Neutrophil (primary cell): Measurements from ENCODE around the gene ATG7.
A peak's percentile ranks its signal among the peaks of the same experiment; 100 is the strongest.

Experiments used
- H3K27ac ChIP-seq: fragments of 200-600 bp; sonication (generic); 2 replicates; pipeline ENCODE4 v1.5.1; 2016; ENCODE audit warnings: mild to moderate bottlenecking, moderate library complexity
- H3K27me3 ChIP-seq: fragments of 200-600 bp; sonication (generic); 2 replicates; pipeline ENCODE4 v1.6.0; 2016; ENCODE audit warnings: mild to moderate bottlenecking
- H3K36me3 ChIP-seq: fragments of 200-600 bp; sonication (generic); 2 replicates; pipeline ENCODE4 v1.5.1; 2017
- H3K4me1 ChIP-seq, 2 experiments: fragments of 200-600 bp in 1 of 2; sonication (generic) in 1 of 2; 1 replicate in 1 of 2; 2 replicates in 1 of 2; pipeline versions ENCODE4 v1.5.1 to v1.6.1; 2013 to 2016; ENCODE audit warnings: low read depth in 1 of 2, low read length in 1 of 2, mild to moderate bottlenecking in 1 of 2, moderate library complexity in 1 of 2; ENCODE audit not compliant: control insufficient read depth in 1 of 2, insufficient read depth in 1 of 2
- H3K4me3 ChIP-seq, 2 experiments: fragments of 200-600 bp in 1 of 2; sonication (generic) in 1 of 2; 1 replicate in 1 of 2; 2 replicates in 1 of 2; pipeline ENCODE4 v1.5.1; 2013 to 2016; ENCODE audit warnings: low read depth in 1 of 2, low read length in 1 of 2, mild to moderate bottlenecking in 1 of 2, moderate library complexity in 1 of 2
- H3K9me3 ChIP-seq: fragments of 200-600 bp; sonication (generic); 2 replicates; pipeline ENCODE4 v1.5.1; 2016
- TF ChIP-seq, protein P1 (sequence below): fragments of 200-600 bp; sonication (generic); IDR thresholded peaks from 2 replicates; pipeline ENCODE4 v1.5.1; 2016; ENCODE audit warnings: antibody characterized with exemption

The ATG7 gene

DNA sequence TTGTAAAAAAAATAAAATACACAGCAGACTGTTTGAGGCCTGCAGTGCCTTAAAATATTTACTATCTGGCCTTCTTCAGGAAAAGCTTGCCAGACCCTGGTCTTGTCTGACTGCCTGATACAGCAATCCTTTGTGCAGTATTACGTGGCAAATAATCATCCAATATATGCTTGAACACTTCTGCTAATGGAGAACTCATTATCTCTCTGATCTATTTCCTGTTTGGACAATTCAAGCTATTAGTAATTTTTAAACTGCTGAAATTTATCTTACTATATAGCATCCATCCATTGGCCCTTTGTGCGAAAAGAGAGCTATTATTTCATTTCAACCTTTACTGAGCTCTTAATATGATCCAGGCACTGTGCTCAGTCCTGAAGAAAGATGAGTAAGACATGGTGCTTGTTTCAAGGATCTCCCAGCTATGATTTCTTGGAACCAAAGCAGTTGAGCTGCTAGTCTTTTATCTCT is 15.9 kb downstream of the ATG7 start:
- TF ChIP-seq, protein P1, sequence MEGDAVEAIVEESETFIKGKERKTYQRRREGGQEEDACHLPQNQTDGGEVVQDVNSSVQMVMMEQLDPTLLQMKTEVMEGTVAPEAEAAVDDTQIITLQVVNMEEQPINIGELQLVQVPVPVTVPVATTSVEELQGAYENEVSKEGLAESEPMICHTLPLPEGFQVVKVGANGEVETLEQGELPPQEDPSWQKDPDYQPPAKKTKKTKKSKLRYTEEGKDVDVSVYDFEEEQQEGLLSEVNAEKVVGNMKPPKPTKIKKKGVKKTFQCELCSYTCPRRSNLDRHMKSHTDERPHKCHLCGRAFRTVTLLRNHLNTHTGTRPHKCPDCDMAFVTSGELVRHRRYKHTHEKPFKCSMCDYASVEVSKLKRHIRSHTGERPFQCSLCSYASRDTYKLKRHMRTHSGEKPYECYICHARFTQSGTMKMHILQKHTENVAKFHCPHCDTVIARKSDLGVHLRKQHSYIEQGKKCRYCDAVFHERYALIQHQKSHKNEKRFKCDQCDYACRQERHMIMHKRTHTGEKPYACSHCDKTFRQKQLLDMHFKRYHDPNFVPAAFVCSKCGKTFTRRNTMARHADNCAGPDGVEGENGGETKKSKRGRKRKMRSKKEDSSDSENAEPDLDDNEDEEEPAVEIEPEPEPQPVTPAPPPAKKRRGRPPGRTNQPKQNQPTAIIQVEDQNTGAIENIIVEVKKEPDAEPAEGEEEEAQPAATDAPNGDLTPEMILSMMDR, result no peak
- Histone ChIP-seq H3K36me3 (peaks cover 14% of the 10 kb centered on the region), H3K9me3 (no peaks in the 10 kb centered on the region), H3K4me3 (peak overlapping the region; percentile 13 to 14), H3K27me3 (no peaks in the 10 kb centered on the region), H3K27ac (peak overlapping the region; percentile 90), H3K4me1 (peaks cover 71% of the 10 kb centered on the region in 2 experiments)

DNA sequence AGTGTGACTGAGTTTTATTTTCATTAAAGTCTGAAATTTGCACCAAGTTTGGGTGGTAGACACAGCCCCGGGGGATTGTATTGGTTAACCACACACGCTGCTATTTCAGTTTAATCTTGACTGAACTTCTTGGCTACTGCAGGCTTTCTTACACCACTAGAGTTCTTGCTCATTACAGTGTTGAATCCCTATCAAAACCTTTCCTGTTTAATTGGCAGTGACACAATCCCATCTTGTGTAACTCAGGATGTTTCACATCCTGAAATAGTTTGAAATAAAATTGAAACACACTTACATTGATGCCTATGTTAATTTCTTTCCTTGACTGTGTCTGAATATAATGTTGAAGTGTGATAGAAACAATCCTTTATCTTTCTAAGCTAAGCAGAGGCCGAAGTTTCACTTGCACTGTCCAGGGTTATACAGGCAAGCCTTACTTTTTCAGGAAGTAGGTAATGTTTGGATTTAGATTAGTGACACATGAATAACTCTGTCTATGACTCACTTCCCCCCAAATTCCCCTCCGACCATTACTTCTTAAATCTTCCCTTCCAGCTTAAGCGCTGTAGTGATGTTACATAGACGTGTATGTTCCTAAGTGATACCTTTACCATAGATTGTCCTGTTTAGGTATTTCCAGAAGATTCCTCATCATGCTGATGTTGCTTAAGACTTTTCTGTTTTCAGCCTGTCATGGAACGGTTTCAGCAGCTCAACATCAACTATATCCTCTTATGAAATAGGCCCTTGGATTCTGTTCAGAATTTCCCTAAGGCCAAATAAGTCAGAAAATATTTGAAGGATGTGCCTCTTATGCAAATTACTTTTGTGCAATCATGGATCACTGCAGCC is 16.8 kb downstream of the ATG7 start:
- peaks cover 7% of the 10 kb centered on the region for H3K36me3 ChIP-seq
- no peaks in the 10 kb centered on the region for H3K27me3 ChIP-seq
- TF ChIP-seq, protein P1, result no peak
- peak overlapping the region; percentile 90 for H3K27ac ChIP-seq
- peak overlapping the region; percentile 13 to 14 for H3K4me3 ChIP-seq
- H3K4me1 ChIP-seq, result peaks cover 63 to 65% of the 10 kb centered on the region in 2 experiments
- H3K9me3 ChIP-seq, result no peaks in the 10 kb centered on the region

DNA sequence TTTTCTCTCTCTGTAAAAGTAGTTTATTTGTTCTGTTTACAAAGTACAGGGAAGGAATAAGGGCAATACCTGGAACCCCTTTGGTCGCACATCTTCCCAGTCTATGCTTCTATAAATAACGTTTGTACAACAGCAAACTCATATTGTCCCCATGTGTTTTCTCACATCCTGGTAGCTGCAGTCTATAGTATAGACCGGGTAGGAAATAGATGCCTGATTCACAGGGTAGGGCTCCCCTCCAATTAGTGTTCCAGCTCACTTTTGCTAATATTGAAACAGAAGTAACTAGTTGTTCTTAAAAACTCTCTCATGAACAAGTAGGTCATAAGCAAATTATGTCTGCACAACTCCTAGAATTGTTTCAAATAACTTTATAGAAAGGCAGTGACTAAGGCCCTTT is 17.7 kb downstream of the ATG7 start:
- H3K27ac ChIP-seq, result peak overlapping the region; percentile 90
- no peaks in the 10 kb centered on the region for H3K9me3 ChIP-seq
- H3K27me3 ChIP-seq, result no peaks in the 10 kb centered on the region
- H3K36me3 ChIP-seq, result peaks cover 7% of the 10 kb centered on the region
- peaks cover 63 to 65% of the 10 kb centered on the region in 2 experiments for H3K4me1 ChIP-seq
- TF ChIP-seq, protein P1, result no peak
- no peak overlapping the region for H3K4me3 ChIP-seq

DNA sequence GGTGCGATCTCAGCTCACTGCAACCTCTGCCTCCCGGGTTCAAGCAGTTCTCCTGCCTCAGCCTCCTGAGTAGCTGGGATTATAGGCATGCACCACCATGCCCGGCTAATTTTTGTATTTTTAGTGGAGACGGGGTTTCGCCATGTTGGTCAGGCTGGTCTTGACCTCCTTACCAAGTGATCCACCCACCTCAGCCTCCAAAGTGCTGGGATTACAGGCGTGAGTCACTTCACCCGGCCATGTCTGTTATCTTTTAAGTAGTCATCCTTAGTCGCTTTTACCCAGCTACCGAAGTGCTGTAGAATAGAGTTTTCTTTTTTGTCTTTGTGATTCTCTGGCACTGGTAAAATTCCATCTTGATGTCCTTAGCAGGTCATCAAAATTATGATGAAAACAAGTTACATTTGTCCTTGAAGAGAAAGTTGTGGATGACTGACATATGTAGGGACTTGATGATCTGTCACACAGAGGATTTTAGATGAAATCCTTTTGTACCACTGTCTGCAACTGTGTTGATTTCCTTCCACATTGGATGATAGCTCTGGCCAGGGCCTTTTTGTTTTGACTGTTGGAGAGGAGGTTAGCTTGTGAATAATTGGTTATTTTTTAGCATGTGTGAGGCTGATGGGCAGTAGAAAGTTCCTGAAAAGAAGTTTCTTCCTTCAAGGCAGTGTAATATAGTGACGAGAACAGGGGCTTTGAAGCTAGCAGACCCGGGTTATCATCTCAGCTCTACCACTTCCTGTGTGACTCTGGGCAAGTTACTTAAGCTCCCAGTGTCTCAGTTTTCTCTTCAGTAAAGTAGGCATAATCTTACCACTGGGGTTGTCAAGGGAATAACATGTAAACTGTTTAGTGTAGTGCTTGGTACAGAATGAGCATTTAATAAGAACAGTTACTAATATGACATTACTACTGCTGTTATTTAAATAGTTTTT is 18.8 kb downstream of the ATG7 start:
- Histone ChIP-seq H3K27me3 (no peaks in the 10 kb centered on the region), H3K9me3 (no peaks in the 10 kb centered on the region), H3K36me3 (no peaks in the 10 kb centered on the region), H3K4me1 (peaks cover 61 to 69% of the 10 kb centered on the region in 2 experiments), H3K27ac (peak overlapping the region; percentile 90), H3K4me3 (no peak overlapping the region)
- TF ChIP-seq, protein P1, result no peak

DNA sequence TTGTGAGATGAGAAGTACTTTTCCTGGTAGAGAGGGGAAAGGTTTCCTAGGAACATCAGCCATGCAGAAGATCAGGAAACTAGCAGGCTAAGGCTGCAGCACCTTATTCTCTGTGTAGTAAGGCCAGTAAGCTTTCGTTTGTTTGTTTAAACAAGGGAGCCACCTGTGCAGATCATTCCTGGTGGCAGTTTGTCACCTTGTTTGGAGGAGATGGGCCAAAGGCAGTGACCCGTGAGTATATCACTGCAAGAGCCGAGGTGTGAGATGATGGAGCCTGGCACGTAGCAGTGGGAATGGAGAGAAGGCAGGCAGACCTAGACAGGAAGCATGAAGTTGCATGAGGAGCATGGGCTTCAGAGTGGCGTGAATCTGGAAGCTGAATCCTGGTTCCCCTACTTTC is 19.6 kb downstream of the ATG7 start:
- peak overlapping the region; percentile 90 for H3K27ac ChIP-seq
- H3K4me1 ChIP-seq, result peaks cover 55 to 65% of the 10 kb centered on the region in 2 experiments
- H3K27me3 ChIP-seq, result no peaks in the 10 kb centered on the region
- H3K4me3 ChIP-seq, result no peak overlapping the region
- H3K36me3 ChIP-seq, result peaks cover 3% of the 10 kb centered on the region
- TF ChIP-seq, protein P1, result no peak
- no peaks in the 10 kb centered on the region for H3K9me3 ChIP-seq
